Central memory CD4-positive, alpha-beta T cell (primary cell): ENCODE data around the gene PRDX6.
"Not testable (repeated sequence)": the region's sequence is repeated elsewhere in the genome, so short reads cannot be mapped to it uniquely, and the experiment has no call there.

ENCODE experiments used
- DNase-seq: peaks from one replicate; pipeline ENCODE4 v3.0.0; 2022

PRDX6 gene

DNA sequence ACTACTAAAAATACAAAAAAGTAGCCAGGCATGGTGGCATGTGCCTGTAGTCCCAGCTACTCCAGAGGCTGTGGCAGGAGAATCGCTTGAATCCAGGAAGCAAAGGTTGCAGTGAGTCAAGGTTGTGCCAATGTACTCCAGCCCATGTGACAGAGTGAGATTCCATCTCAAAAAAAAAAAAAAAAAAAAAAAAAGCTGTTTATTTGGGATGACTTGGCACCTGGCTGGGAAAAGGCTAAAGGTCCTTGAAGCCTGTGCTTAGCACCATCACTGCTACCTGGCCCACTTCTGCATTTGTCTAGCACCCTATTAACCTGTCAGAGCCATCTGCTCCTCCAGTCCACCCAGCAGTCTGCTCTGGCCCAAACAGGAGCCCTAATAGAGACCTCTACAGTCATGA is 25.0 kb downstream of the PRDX6 start:
- no peak for DNase-seq

DNA sequence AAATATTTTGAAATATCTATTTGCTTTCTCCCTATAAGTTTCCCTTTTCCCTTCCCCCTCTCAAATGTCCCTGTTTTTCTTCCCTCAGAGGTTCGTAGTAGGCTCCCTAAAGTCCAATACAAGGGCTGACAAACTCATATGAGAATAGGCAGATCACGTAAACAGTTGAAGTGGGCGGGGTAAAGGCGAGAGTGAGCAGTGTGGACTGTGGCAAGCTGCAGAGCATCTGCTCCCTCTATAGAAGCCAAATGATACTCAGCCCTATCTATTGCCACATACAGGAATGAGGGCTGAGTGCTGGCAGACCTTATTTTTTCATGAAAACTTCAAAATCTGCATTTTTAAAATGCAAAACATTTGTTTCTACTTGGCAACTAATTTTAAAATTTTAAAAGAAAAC is 26.3 kb downstream of the PRDX6 start:
- DNase-seq: no peak

DNA sequence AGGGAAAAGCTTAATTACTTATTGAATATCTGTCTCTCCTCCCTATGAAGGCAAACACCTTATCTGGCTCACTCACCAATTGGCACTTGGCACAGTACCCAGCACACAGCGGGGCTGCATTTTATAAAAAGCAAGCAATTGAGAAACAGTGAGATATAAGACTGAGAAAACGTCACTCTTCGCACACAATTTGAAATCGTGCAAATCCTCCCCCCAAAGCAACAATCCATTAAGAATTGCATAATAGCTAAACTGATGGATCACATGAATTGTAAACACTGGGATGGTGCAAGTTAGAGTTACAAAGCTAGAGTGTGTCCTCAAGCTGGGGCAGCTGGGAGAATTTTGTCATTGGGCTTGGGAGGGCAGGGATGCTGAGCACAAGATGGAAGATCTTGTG is 27.1 kb downstream of the PRDX6 start:
- no peak for DNase-seq

DNA sequence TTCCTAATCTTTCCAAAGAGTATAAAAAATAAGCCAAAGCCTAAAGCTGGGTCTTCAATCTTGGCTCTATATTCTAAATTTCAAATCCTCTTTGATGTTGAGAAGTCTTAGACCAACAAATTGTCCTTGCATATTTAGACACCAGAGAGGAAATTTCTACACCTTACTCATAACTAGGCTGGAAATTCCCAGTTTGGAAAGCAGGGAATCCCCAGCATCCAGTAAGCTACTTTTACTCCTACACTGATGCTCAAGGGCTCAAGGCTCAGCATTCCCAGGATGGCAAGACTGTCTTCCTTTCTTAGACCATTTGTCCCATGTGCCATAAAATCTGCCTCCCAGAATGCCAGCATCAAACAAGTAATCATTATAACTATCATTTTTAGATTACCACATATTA is 28.3 kb downstream of the PRDX6 start:
- DNase-seq: no peak

DNA sequence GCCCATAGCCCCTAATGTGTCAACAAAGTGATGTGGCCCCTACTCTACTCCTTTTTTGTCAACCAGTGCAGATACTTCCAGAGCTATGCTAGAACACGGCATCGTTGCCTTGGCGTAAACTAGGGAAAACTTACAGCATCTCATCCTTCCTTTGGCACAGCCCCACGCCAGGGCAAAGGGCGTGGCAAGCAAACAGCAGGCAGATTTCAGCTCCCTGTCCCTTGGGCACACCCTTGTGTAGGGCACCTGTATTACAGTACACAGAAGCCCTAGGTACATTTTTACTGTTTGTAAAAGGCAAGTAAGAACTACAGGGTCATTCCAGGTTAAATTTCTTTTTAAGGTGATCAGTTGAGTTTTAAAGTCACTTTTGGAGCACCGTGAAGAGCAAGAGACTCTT is 29.3 kb downstream of the PRDX6 start:
- no peak for DNase-seq

DNA sequence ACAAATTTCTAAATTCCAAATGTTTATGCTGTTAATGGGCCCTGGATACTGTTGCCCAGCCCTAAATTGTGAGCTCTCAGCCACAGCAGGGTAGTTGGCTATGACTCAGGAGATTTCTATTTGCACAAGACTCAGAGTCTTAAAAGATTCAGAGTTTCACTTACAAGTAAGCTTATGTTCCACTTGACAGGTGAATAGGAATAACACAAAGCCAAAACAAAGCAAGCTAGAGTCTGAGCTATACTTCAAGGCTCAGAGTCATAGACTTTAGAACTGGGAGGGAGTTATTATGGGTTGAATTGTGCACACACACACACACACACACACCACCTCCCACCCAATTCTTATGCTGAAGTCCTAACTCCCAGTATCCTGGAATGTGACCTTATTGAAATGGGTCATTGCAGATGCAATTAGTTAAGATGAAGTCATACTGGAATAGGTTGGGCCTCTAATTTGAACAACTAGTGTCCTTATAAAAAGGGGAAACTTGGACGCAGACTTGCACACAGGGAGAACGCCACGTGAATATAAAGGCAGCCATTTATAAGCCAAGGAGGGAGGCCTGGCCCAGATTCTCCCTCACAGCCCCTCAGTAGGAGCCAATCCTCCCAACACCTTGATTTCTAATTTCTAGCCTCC is 30.2 kb downstream of the PRDX6 start:
- DNase-seq: no peak

DNA sequence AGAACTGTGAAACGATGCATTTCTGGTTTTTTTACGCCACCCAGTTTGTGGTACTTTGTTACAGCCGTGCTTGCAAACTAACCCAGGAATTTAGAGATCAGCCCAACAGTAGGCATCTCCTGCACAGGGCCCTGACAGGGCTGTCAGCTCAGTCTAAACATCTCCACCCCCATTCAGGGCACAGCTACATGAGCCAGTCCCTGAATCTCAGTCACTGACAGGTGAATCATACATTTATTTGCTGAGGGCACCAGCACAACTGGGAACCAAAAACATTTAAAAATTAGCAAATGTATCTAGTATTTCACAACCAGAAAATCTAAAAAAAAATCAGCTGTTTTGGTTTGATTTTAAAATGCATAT is 30.7 kb downstream of the PRDX6 start:
- DNase-seq: no peak

DNA sequence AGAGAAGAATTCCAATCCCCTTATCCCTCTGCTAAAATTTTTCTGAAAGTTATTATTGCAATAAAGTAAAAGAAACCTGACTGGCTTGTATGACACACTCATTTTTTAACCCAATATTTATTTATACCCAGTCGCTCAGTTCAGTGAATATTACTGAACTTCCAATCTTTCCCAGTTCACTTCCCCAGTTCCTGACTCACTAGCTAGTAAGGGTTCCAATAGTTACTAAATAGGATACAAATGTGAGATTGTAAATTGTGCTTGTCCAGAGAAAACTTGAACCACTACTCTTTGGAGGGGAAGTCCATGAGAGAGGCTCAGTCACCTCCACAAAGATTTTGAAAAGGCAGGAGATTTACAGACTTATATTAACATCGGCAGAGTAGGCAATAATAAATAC is 31.4 kb downstream of the PRDX6 start:
- DNase-seq: no peak

DNA sequence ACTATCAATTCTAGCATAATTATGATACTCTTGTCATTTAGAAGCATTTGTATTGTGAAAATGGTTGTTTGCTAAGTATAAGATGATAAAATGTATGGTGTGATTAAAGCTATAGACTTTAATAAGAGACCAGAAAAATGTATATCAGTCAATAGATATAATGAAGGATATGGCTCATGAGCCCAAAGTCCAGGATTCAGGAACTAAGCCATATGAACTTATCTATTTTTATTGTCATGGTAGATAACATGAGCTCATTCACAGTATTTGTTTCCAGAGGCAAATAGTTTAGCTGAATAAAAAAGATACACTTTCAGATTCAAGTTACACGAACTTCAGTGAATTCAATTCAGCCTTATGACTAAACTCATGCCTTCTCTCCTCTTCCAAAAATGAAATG is 32.7 kb downstream of the PRDX6 start:
- no peak for DNase-seq

DNA sequence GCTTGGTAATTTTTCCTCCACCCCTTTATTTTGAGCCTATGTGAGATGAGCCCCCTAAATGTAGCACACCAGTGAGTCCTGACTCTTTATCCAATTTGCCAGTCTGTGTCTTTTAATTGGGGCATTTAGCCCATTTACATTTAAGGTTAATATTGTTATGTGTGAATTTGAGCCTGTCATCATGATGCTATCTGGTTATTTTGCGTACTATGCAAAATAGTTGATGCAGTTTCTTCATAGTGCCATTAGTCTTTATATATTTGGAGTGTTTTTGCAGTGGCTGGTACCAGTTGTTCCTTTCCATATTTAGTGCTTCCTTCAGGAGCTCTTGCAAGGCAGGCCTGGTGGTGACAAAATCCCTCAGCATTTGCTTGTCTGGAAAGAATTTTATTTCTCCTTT is 37.4 kb downstream of the PRDX6 start:
- DNase-seq: not testable (repeated sequence)

DNA sequence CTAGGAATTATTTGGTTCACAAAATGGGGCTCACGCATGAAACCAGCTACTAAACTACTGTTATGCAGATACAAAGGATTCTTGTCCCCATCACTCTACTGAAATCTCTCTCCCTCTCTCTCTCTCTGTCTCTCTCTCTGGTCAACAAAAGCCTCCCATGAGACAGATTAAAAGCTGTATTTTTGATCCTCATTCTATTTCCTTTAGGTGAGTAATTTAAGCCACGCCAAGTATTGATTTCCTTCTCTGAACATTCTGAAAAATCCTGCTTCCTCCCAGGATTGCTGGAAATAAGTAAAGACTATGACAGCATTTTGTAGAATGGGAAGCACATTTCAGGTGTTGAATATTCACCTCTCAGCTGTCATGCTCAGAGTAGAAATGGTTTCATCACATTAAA is 43.7 kb downstream of the PRDX6 start:
- no peak for DNase-seq

DNA sequence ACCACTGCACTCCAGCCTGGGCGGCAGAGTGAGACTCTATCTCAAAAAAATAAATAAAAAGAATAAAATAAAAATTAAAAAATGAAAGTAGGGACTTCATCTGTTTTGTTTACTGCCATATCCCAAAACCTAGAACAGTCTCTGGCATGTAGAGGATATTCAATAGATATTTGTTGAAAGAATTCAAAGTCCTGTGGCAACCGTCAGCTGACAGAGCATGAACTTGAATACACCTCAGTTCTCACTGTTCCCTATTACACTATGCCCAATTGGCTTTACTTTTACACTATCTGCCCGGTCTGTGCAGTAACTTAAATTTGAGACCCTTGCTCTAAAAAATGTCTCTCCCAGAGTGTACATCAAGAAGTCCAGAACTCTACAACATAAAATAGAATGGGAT is 46.2 kb downstream of the PRDX6 start:
- DNase-seq: no peak

DNA sequence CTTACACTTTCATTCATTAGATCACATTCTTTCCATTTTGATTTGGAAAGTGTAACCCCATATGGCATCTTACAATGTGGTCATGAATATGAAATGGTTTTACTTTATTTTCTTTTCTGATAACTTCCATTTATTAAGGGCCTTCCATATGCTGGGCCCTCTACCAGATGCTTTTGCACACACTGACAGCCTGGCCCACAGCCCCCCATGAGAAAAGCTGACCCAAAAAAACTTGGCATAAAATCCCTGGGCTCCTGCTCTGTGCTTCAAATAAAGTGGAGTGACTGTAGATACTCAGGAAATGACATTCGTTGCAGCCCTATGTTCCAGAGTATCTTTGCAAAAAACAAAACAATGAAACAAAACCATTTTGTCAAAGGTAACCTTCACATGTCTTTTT is 48.8 kb downstream of the PRDX6 start:
- DNase-seq: no peak

DNA sequence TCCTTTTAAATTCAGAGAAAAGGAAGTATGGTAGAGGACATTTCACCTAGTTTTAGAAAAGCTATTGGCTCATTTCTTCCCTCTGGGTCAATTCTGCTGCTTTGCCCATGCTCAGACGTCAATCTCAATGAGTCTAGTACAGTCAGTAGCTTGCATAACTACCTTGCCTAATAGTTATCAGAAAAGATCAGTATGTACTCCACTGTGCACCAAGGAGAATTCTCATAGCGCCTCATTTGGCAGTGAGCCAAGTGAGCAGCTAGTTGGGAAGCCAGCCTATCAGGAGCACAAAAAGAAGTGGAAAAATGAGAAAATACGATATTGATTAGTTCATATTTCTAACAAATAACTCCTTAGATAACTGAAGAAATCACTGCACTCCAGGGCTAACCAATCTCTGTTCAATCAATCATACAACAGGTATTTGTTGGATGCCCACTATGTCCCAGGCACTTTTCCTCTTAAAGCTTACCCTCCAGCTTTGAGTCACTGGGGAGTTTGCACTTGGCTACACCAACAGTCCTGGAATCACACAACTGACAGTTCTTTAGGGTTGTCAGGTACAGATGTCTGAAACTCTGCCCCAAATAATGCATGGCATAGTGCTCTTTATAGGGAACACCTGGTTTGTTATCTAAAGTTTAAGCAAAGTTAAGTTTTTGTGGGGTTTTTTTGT is 50.2 kb downstream of the PRDX6 start:
- no peak for DNase-seq

DNA sequence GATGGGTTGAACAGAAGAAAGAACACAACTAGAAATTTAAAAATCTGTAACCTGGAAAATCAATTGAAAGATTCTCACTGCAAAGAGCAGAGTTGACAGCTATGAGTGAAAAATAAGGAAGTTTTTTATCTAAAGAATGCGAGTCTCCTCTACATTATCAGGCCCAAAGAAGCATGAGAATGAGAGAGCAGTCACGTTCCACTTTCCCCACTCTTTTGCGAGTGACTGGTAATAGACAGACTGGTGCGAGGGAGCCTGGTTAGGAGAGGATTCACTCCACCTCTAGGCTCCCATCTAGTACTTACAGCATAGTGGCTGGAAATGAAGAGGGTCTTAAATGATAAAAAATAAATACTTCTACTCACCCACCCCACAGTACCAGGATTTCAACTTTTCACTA is 52.0 kb downstream of the PRDX6 start:
- no peak for DNase-seq

DNA sequence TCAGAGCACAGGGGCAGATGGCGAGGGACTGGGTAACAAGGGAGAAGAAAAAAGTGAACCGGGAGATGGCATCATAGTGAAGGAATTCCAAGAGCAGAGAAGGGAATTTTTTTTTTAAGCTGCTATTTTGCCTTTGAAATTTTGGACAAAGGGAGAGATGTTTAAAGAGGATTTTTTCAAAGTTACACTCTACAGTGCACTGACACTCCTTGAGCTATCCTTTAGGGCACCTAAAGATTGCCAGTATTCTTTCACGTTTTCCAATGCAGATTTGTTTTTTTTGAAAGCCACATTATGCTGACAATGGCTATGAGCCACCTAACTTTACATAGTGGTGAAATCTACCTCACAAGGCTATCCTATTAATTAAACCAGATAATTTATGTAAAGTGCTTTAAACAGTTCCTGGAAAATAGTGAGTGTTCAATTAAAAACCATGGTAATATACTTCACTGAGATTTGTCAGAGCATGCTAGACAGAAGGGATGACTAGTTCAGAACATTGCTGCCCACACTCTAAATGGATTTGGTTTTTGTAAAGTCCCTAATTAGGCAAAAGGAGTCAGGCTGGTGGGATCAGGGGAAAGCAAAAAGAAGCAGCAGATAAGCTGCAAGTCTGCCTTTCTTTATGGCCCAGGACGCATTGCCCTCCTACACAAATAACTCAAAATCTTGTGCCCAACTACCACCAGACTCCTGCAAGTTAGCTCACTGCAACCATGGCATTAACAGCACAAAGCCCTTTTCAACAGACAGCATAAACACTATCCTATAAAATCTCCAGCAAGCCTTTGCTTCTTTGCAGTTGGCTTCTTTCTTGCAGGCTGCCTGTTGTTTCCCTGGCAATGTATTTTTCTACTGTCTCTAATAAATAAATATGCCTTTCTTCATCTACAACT is 53.9 kb downstream of the PRDX6 start:
- DNase-seq: no peak

DNA sequence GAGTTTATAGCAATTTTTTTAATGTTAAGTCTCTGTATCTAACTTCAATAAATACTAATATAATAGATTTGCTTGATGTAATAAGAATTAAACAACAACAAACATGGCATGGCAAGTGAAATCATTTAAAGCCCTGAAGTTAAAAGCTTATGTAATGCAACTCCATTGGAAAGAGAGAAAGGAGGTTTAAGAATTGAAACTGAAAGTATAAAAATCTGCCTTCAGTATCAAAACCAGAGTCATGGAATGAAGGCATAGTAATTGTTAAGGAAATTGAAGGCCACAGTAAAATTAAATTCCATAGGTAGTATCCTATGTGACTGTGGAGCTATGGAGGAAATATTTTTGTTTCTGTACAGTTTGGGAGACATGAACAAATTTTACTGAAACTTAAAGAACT is 55.1 kb downstream of the PRDX6 start:
- DNase-seq: no peak

DNA sequence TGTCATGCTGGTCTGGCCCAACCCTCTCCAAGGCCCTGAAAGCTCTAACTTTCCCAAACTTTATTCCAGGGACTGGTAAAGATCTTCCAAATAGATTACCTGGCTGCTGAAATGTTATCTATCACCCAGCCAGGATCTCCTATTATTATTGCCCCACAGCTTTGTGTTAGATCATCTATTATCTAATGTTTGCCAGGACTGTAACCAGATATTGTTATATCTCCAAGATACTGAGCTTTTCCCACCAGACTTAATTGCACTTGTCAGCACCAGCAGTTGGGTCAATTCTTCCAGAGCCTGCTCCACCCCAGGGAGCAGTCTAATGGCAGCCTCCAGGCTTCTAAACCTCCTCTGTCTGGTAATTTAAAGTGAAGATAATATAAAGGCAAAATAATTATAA is 59.1 kb downstream of the PRDX6 start:
- DNase-seq: no peak
